Measurements from ENCODE around the gene SECISBP2.

DNA sequence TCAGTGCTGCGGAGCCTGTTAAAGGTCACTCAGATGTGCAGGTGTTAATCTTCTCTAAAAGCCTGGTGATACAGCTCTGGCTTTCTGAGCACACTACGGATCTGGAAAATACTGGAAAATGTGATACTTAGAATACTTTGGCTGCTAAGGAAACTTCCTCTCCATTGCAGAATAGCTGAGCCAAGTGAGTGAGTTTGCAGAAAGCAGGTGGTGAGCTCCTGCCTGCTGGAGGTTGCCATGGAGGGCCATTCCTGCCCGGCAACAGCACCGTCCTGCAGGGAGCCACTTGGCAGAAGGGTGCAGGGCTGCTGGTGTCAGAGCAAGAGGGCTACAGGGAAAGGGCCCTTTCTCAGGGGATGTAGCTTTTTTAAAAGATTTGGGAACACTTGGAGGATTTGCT lies 40.7 kb downstream of the SECISBP2 start:
- TF ChIP-seq, protein P1, sequence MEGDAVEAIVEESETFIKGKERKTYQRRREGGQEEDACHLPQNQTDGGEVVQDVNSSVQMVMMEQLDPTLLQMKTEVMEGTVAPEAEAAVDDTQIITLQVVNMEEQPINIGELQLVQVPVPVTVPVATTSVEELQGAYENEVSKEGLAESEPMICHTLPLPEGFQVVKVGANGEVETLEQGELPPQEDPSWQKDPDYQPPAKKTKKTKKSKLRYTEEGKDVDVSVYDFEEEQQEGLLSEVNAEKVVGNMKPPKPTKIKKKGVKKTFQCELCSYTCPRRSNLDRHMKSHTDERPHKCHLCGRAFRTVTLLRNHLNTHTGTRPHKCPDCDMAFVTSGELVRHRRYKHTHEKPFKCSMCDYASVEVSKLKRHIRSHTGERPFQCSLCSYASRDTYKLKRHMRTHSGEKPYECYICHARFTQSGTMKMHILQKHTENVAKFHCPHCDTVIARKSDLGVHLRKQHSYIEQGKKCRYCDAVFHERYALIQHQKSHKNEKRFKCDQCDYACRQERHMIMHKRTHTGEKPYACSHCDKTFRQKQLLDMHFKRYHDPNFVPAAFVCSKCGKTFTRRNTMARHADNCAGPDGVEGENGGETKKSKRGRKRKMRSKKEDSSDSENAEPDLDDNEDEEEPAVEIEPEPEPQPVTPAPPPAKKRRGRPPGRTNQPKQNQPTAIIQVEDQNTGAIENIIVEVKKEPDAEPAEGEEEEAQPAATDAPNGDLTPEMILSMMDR (IDR thresholded peaks at IDR 0.05; ENCODE audit: low read depth, low read length), result no peak
- TF ChIP-seq POLR2A (IDR thresholded peaks at IDR 0.05; ENCODE audit: extremely low read depth, insufficient read length), result no peak

Measured in NB4 (cell line).